ENCODE data around the gene ARHGAP24. TPM values are rescaled to one million over a fixed set of nuclear protein-coding genes. Genes with fewer than 3 reads are reported as not detected.

The ARHGAP24 gene
- total and polyA plus RNA-seq, 2 experiments from 2014 or later, result 0.21 to 0.36 TPM

DNA sequence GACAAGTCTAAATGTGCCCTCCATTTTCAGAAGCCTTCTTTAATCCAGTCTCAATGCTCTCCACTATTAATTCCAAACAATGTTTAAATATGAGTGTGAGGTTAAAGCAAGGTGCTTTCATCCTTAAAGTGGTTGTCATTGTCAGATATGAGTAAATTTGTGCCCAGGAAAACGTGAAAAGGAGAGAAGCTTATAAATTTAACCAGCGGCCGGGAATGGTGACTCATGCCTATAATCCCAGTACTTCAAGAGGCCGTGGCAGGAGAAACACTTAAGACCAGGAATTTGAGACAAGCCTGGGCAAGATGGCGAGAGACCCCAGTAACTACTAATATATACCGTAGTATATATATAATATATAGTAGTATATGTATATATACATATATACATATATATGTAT, 270.0 kb downstream of the ARHGAP24 start (continued):
- TF ChIP-seq, protein P1, sequence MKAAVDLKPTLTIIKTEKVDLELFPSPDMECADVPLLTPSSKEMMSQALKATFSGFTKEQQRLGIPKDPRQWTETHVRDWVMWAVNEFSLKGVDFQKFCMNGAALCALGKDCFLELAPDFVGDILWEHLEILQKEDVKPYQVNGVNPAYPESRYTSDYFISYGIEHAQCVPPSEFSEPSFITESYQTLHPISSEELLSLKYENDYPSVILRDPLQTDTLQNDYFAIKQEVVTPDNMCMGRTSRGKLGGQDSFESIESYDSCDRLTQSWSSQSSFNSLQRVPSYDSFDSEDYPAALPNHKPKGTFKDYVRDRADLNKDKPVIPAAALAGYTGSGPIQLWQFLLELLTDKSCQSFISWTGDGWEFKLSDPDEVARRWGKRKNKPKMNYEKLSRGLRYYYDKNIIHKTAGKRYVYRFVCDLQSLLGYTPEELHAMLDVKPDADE (IDR thresholded peaks at IDR 0.05), result no peak
- TF ChIP-seq EZH2phosphoT487 (IDR thresholded peaks at IDR 0.05; ENCODE audit: unreplicated experiment) (no peak), ZNF331 (CRISPR knock-in tag; IDR thresholded peaks at IDR 0.05; ENCODE audit: low read depth) (no peak), NANOG (IDR thresholded peaks at IDR 0.05; ENCODE audit: borderline replicate concordance) (no peak), STAT1 (IDR thresholded peaks at IDR 0.05; ENCODE audit: unreplicated experiment) (no peak), CREB1 (CRISPR knock-in tag; IDR thresholded peaks at IDR 0.05; ENCODE audit: low read depth) (no peak), JUNB (IDR thresholded peaks at IDR 0.05; ENCODE audit: unreplicated experiment) (no peak)
- TF ChIP-seq, protein P2, sequence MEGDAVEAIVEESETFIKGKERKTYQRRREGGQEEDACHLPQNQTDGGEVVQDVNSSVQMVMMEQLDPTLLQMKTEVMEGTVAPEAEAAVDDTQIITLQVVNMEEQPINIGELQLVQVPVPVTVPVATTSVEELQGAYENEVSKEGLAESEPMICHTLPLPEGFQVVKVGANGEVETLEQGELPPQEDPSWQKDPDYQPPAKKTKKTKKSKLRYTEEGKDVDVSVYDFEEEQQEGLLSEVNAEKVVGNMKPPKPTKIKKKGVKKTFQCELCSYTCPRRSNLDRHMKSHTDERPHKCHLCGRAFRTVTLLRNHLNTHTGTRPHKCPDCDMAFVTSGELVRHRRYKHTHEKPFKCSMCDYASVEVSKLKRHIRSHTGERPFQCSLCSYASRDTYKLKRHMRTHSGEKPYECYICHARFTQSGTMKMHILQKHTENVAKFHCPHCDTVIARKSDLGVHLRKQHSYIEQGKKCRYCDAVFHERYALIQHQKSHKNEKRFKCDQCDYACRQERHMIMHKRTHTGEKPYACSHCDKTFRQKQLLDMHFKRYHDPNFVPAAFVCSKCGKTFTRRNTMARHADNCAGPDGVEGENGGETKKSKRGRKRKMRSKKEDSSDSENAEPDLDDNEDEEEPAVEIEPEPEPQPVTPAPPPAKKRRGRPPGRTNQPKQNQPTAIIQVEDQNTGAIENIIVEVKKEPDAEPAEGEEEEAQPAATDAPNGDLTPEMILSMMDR (conservative IDR thresholded peaks at IDR 0.05; ENCODE audit: low read depth in 2 of 2), result no peak

DNA sequence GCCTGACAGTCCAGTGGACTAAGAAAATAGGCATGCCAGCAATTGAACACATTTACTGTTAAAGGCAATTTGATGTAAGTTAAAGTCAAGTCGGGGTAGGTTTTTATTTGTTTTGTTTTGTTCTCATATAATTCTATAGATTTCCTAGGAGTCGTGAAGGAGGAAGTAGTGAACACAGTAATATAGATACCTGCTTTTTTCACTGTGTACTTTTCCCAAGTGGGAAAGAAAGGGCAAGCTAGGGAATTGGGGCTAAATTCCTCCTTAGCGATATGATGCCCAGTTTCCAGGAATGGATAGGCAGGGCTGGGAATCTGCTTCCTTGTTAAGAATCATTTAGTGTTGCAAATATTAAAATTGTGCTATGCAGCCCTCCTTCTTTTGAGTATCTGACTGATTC, 271.0 kb downstream of the ARHGAP24 start:
- Histone ChIP-seq H3K79me2 (replicated peaks; ENCODE audit: insufficient read depth) (no peaks in the 10 kb centered on the region), H3K27ac (ENCODE audit: low read depth) (no peak overlapping the region), H3K27me3 (ENCODE audit: insufficient read depth) (no peaks in the 10 kb centered on the region), H3K4me3 (no peak overlapping the region), H2AFZ (0 out of 2 replicates have a peak overlapping the region, but pooled peaks have one; percentile 3), H3F3A (replicated peaks; ENCODE audit: low read depth) (no peaks in the 10 kb centered on the region), H3K36me3 (ENCODE audit: insufficient read depth) (no peaks in the 10 kb centered on the region), H3K4me2 (no peak overlapping the region), H4K20me1 (replicated peaks; ENCODE audit: insufficient read depth) (no peaks in the 10 kb centered on the region), H3K9me2 (ENCODE audit: insufficient read depth) (no peaks in the 10 kb centered on the region), H3K4me1 (ENCODE audit: insufficient read depth) (0 out of 2 replicates have a peak, but pooled peaks cover 3% of the 10 kb centered on the region)
- no peak for ATAC-seq
- H3K36me3 Mint-ChIP-seq (ENCODE audit: low read depth), result no peaks in the 10 kb centered on the region
- peaks cover 6% of the 10 kb centered on the region for H3K4me1 Mint-ChIP-seq
- no peak for DNase-seq (ENCODE audit: low spot score)
- peaks cover 2% of the 10 kb centered on the region for H3K27me3 Mint-ChIP-seq (ENCODE audit: insufficient read depth, low read depth, poor library complexity)
- H3K4me3 Mint-ChIP-seq, result no peak overlapping the region
- no peaks in the 10 kb centered on the region for H3K9me3 Mint-ChIP-seq
- no peak overlapping the region for H3K27ac Mint-ChIP-seq
- TF ChIP-seq, protein P2 (conservative IDR thresholded peaks at IDR 0.05; ENCODE audit: low read depth in 2 of 2), result no peak
- TF ChIP-seq EZH2 (IDR thresholded peaks at IDR 0.05; ENCODE audit: low read depth, unreplicated experiment) (no peak), EZH2phosphoT487 (IDR thresholded peaks at IDR 0.05; ENCODE audit: unreplicated experiment) (no peak), CREB1 (CRISPR knock-in tag; IDR thresholded peaks at IDR 0.05; ENCODE audit: low read depth) (no peak), ZNF114 (CRISPR knock-in tag; IDR thresholded peaks at IDR 0.05) (no peak), ZNF331 (CRISPR knock-in tag; IDR thresholded peaks at IDR 0.05; ENCODE audit: low read depth) (no peak), NANOG (IDR thresholded peaks at IDR 0.05; ENCODE audit: borderline replicate concordance) (no peak), POLR2AphosphoS5 (IDR thresholded peaks at IDR 0.05; ENCODE audit: low read depth) (no peak)
- TF ChIP-seq, protein P3, sequence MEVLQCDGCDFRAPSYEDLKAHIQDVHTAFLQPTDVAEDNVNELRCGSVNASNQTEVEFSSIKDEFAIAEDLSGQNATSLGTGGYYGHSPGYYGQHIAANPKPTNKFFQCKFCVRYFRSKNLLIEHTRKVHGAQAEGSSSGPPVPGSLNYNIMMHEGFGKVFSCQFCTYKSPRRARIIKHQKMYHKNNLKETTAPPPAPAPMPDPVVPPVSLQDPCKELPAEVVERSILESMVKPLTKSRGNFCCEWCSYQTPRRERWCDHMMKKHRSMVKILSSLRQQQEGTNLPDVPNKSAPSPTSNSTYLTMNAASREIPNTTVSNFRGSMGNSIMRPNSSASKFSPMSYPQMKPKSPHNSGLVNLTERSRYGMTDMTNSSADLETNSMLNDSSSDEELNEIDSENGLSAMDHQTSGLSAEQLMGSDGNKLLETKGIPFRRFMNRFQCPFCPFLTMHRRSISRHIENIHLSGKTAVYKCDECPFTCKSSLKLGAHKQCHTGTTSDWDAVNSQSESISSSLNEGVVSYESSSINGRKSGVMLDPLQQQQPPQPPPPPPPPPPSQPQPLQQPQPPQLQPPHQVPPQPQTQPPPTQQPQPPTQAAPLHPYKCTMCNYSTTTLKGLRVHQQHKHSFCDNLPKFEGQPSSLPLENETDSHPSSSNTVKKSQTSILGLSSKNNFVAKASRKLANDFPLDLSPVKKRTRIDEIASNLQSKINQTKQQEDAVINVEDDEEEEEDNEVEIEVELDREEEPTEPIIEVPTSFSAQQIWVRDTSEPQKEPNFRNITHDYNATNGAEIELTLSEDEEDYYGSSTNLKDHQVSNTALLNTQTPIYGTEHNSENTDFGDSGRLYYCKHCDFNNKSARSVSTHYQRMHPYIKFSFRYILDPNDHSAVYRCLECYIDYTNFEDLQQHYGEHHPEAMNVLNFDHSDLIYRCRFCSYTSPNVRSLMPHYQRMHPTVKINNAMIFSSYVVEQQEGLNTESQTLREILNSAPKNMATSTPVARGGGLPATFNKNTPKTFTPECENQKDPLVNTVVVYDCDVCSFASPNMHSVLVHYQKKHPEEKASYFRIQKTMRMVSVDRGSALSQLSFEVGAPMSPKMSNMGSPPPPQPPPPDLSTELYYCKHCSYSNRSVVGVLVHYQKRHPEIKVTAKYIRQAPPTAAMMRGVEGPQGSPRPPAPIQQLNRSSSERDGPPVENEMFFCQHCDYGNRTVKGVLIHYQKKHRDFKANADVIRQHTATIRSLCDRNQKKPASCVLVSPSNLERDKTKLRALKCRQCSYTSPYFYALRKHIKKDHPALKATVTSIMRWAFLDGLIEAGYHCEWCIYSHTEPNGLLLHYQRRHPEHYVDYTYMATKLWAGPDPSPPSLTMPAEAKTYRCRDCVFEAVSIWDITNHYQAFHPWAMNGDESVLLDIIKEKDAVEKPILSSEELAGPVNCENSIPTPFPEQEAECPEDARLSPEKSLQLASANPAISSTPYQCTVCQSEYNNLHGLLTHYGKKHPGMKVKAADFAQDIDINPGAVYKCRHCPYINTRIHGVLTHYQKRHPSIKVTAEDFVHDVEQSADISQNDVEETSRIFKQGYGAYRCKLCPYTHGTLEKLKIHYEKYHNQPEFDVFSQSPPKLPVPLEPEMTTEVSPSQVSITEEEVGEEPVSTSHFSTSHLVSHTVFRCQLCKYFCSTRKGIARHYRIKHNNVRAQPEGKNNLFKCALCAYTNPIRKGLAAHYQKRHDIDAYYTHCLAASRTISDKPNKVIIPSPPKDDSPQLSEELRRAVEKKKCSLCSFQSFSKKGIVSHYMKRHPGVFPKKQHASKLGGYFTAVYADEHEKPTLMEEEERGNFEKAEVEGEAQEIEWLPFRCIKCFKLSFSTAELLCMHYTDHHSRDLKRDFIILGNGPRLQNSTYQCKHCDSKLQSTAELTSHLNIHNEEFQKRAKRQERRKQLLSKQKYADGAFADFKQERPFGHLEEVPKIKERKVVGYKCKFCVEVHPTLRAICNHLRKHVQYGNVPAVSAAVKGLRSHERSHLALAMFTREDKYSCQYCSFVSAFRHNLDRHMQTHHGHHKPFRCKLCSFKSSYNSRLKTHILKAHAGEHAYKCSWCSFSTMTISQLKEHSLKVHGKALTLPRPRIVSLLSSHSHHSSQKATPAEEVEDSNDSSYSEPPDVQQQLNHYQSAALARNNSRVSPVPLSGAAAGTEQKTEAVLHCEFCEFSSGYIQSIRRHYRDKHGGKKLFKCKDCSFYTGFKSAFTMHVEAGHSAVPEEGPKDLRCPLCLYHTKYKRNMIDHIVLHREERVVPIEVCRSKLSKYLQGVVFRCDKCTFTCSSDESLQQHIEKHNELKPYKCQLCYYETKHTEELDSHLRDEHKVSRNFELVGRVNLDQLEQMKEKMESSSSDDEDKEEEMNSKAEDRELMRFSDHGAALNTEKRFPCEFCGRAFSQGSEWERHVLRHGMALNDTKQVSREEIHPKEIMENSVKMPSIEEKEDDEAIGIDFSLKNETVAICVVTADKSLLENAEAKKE (CRISPR knock-in tag; IDR thresholded peaks at IDR 0.05), result no peak
